SU-DHL-6 (cell line): Measurements from ENCODE around the gene ANKRD44.

Source experiments
- EZH2phosphoT487 ChIP-seq: fragments of 200-600 bp; sonication (generic), shearing (Covaris generic); conservative IDR thresholded peaks from 2 replicates; pipeline ENCODE4 v1.6.1; 2018; ENCODE audit warnings: mild to moderate bottlenecking, antibody characterized with exemption, low read length, moderate library complexity, mixed read lengths
- TF ChIP-seq, protein P1 (sequence below): fragments of 200-600 bp; sonication (generic); IDR thresholded peaks from one replicate; pipeline ENCODE4 v1.5.1; 2017; ENCODE audit warnings: antibody characterized with exemption, mild to moderate bottlenecking, low read length, moderate library complexity; ENCODE audit not compliant: insufficient read depth, poor library complexity, severe bottlenecking

DNA sequence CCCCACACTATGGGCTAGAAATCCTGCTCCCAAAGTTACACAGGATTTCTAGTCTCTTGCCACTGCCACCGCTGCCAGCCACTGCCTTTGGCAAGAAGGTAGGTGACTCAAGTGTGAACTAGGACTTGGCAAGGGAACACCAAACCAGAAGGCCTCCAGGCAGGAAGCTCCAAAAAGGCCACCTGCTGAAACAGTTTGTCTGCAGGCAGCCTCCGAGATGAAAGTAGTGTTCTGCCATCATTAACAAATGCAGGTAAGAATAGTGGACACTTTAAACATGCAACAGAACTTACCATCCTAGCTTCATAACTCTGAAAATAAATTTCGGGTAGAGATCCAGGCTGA lies 3.9 kb downstream of the ANKRD44 start:
- TF ChIP-seq, protein P1, sequence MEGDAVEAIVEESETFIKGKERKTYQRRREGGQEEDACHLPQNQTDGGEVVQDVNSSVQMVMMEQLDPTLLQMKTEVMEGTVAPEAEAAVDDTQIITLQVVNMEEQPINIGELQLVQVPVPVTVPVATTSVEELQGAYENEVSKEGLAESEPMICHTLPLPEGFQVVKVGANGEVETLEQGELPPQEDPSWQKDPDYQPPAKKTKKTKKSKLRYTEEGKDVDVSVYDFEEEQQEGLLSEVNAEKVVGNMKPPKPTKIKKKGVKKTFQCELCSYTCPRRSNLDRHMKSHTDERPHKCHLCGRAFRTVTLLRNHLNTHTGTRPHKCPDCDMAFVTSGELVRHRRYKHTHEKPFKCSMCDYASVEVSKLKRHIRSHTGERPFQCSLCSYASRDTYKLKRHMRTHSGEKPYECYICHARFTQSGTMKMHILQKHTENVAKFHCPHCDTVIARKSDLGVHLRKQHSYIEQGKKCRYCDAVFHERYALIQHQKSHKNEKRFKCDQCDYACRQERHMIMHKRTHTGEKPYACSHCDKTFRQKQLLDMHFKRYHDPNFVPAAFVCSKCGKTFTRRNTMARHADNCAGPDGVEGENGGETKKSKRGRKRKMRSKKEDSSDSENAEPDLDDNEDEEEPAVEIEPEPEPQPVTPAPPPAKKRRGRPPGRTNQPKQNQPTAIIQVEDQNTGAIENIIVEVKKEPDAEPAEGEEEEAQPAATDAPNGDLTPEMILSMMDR: no peak
- no peak for TF ChIP-seq EZH2phosphoT487
